GM19324 (cell line): Measurements from ENCODE around the gene SBK1.
"Not testable (repeated sequence)": the region's sequence is repeated elsewhere in the genome, so short reads cannot be mapped to it uniquely, and the experiment has no call there.

ENCODE experiments used
- ATAC-seq: cut with Tn5 transposase; IDR thresholded peaks from one replicate; pipeline ENCODE4 v1.9.1; 2021; ENCODE audit warnings: mild to moderate bottlenecking, moderate library complexity; ENCODE audit not compliant: unreplicated experiment, low FRiP score

SBK1 gene

GRCh38 chr16:28326881-28327610, 34.7 kb downstream of the SBK1 start:
- ATAC-seq: peak; percentile 59

- ATAC-seq: not testable (repeated sequence)
Measured at GRCh38 chr16:28330232-28330631, 37.9 kb downstream of the SBK1 start.

- not testable (repeated sequence) for ATAC-seq
Measured at GRCh38 chr16:28330981-28331380, 38.7 kb downstream of the SBK1 start.

GRCh38 chr16:28332632-28333031, 40.3 kb downstream of the SBK1 start:
- ATAC-seq: not testable (repeated sequence)

GRCh38 chr16:28335678-28336077, 43.4 kb downstream of the SBK1 start:
- not testable (repeated sequence) for ATAC-seq

GRCh38 chr16:28336940-28337710, 44.8 kb downstream of the SBK1 start:
- ATAC-seq: not testable (repeated sequence)

GRCh38 chr16:28338230-28338629, 45.9 kb downstream of the SBK1 start:
- ATAC-seq: not testable (repeated sequence)

- not testable (repeated sequence) for ATAC-seq
Measured at GRCh38 chr16:28362600-28362999, 70.3 kb downstream of the SBK1 start.

- not testable (repeated sequence) for ATAC-seq
Measured at GRCh38 chr16:28363408-28363807, 71.1 kb downstream of the SBK1 start, which contains the start of gene NPIPB6. NPIPB6 (minus strand) TSS chr16:28363508; CDS start chr16:28362822, 686 bp downstream.

- peak; percentile 90 for ATAC-seq
Measured at GRCh38 chr16:28364268-28365173, 72.2 kb downstream of the SBK1 start.

- ATAC-seq: not testable (repeated sequence)
Measured at GRCh38 chr16:28367926-28368325, 75.6 kb downstream of the SBK1 start.
